ENCODE results near the gene SH2D1B.

The SH2D1B gene

DNA sequence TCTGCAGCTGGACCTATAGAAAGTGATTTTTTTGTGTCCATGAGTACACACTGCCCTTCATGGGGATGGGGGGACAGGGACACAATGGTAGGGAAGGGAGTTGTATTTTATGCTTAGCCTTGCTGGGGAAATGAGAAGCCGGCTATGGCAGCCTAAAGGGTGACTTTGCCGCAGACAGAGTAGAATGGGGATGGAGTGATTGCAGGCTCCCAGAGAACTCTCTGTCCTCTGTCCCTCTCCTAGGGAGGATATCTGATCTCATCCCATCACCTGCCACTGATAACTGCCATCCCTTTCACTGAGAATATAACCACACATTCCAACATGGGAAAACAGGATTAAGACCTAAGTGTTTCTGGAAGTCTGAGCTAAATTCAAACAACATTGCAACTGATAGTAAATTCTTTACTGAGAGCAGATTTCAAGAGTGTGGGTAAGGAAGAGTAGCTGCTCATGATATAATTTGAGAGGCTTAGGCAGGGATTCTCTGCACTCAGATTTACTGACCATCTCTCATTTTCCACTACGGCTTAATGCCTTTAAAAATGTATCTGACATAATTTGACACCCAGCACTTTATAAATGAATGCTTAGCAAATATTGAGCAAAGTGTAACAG is 13.9 kb downstream of the SH2D1B start:
- no peak for DNase-seq

DNA sequence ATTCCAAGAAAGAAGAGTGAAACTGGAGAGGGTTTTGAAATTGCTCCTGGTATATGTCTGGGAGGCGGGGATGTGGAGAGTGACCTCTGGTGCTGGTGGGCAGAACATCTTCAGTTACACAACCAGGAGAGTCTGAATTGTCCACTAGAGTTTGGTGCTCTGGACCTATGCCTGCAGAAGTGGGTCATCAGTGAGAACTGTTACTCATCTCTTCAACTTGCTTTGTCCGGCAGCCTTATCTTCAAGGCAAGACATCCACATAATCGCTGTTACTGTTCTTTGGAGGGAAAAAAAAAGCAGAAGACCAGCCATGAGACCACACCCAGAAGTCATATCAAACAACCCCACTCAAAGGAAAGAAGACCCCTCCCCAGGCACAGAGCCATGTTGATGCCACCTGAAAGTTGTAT is 14.9 kb downstream of the SH2D1B start:
- no peak for DNase-seq

- DNase-seq: no peak
These were observed 15.6 kb downstream of the SH2D1B start for GRCh38 chr1:162396201-162396906.

- DNase-seq: peak; percentile 62
These were observed 20.0 kb downstream of the SH2D1B start for GRCh38 chr1:162391790-162392563.

DNA sequence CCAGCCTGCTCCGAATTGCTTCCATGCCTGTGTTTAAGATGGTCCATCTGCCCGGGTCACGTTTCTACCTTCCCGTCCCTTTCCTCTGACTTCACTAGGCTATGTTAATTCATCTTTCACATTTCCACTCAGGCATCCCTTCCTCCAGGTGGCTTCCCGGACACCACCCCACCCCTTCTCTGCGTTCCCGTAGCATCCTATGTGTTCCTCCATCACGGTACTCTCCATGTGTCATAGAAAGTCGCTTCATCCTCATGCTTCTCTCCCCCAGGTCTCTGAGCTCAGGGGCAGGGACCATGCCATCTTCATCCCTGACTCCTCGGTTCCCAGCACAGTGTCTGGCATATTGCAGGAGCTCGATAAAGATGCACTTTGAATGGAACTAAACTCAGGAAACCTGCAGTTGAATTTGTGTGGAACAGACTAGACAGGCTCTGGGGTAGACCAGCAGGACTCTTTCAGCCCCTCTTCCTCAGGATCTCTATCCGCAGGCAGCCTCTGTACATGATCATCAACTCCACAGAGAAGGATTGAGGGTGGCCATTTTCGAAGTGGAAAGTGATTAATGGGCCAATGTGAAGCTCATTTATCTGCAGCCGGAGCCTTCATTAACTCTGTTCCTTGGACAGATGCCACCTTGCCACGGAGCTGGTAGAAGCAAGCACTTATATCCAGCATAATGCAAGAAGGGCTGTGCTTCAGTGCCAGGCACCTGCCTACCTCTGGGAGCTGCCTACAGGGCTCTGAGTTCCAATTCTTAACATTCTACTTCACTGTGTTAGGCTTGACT is 21.3 kb downstream of the SH2D1B start:
- DNase-seq: no peak

- DNase-seq: no peak
These were observed 22.0 kb downstream of the SH2D1B start for GRCh38 chr1:162389971-162390370.

- DNase-seq: peak; percentile 53
These were observed 22.7 kb downstream of the SH2D1B start for GRCh38 chr1:162389021-162389818.

GRCh38 chr1:162388615-162389014 is 23.3 kb downstream of the SH2D1B start:
- peak; percentile 19 for DNase-seq

DNA sequence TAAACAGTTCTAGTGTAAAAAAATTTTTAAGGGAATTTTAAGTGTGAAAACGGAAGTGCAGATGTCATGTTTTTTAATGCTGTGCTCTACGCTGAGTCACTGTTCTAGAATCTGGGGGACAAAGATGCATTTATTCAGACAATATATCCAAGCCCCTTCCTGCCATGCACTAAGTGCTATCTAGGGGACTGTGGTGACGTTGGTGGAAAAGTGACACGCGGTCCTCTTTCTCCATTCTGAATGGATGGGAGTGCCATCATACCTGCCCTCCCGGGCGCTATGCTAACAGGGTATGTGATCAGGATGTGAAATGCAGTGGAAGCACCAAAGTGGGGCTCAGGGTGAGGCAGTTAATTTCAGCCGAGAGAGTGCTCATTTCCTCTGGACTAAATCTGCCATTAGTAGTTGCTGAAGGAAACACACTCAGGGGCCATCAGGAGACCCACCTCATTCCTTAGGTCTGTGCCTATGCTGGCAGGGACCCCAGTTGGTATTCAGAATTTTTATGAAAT is 23.8 kb downstream of the SH2D1B start:
- no peak for DNase-seq

DNA sequence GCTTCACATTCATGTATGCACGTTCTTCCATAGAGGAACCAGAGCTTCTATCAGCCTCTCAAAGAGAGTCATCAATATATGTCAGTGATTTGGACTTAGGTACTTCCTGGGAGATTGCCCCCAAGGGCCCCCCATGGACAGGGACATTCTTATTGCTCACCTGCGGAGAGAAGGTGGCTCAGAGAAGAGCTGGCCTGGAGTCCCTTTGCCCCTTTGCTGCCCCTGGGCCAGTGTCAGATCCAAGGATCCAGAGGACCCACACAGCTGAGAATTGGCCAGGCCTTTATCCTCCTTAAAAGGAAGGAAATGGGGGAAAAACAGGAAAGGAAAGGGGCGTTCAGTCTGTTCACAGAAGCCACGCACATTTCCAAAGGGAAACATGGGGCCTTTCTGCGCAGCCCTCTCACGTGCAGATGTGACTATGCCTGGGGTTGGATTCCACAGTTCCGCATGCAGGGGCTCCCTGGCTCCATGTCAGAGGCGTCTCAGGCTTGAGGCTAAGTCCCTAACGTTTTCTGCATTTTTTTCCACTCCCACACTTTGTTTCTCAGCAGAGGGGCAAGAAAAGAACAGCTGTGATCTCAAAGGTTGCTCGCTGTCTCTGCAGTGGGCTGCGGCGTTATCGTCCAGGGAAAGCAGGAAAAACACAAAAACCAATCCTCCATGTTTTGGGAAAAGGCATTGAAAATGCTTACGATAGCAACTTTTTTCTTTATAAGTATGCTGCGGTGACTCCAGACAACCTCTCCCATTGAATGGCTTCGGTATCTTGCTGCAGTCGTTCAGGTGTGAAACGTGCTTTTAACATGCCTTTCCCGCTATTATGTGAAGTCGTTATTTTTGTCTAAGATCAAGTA is 24.5 kb downstream of the SH2D1B start:
- no peak for DNase-seq

GRCh38 chr1:162386292-162387225 is 25.4 kb downstream of the SH2D1B start:
- DNase-seq: no peak

- DNase-seq: no peak
These were observed 26.2 kb downstream of the SH2D1B start for GRCh38 chr1:162385702-162386101.

- DNase-seq: no peak
These were observed 26.7 kb downstream of the SH2D1B start for GRCh38 chr1:162385280-162385623.

DNA sequence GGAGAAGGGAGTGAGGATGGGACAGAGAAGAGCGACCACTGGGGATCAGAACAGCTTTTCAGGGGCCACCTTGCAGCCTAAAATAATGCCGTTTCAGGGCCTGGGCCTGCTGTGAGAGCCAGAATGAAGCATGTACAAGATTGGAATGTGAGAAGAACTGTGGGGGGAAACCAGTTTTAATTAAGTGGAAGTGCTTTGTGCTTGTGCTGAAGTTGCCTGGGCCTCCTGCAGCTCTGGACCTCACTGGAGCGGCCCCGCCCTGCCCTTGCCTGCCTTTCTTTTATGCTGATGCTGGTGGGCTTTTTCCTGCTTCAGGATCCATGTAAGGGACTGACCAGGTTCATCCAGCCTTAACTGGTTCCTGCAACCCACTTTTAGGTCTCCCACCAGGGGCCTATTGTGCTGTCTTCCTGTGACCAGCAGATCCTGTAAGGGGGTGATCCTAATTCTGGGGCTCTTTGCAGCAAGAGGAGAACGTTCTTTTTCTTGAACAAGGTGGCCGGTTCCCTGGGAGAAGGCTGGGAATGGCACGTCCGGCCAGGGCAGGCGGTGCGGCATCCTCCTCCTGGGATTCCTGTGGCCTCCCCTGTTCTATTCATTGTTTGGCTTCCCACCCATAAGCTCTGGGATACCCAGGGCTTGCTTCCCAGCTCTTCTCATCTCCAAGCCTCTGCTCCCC is 27.2 kb downstream of the SH2D1B start:
- peak; percentile 58 for DNase-seq

GRCh38 chr1:162384116-162384515 is 27.8 kb downstream of the SH2D1B start:
- DNase-seq: no peak

- DNase-seq: peak; percentile 25
These were observed 28.4 kb downstream of the SH2D1B start for GRCh38 chr1:162383516-162383915.

DNA sequence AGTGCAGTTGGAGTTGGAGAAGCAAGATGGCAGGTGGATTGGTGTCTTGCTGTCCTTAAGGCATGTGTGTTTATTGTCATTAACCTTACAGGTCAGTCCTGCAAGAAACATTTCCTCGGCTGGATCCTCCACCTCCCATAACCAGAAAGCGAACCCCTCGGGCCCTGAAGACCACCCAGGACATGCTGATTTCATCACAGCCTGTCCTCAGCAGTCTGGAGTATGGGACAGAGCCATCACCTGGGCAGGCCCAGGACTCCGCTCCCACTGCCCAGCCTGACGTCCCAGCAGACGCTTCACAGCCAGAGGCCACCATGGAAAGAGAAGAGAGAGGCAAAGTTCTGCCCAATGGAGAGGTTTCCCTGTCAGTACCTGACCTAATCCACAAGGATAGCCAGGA is 28.8 kb downstream of the SH2D1B start:
- DNase-seq: no peak

DNA sequence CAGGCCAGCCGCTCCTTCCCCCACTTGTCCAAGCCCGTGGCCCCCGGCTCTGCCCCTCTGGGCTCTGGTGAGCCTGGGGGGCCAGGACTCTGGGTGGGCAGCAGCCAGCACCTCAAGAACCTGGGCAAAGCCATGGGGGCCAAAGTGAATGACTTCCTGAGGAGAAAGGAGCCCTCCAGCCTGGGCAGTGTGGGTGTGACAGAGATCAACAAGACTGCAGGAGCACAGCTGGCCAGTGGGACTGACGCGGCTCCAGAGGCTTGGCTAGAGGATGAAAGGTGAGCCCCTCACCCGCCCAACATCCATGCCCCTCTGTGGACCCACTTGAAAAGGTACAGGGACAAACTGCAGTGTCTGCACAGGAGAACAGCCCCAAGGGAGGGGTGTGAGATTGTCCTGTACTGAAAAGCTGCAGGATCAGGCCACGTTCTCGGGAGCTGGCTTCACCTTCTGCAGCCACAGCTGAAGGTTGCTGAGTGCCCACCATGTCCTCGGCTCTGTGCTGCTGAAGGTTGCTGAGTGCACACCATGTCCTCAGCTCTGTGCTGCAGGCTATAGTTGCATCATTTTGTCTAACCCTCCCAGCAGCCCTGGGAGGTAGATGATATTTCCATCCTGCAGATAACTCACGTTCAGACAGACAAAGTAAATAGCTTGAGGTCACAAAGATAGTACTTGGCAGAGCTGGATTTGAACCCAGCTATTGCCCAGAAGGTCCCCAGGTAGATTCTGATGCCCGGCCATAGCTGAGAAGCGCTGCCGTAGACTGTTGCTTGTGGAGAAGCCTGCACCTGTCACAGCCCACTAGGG is 29.8 kb downstream of the SH2D1B start:
- DNase-seq: no peak

Measured in eye (tissue), 1 donor.